Measurements from ENCODE around the gene OR5AU1.

DNA sequence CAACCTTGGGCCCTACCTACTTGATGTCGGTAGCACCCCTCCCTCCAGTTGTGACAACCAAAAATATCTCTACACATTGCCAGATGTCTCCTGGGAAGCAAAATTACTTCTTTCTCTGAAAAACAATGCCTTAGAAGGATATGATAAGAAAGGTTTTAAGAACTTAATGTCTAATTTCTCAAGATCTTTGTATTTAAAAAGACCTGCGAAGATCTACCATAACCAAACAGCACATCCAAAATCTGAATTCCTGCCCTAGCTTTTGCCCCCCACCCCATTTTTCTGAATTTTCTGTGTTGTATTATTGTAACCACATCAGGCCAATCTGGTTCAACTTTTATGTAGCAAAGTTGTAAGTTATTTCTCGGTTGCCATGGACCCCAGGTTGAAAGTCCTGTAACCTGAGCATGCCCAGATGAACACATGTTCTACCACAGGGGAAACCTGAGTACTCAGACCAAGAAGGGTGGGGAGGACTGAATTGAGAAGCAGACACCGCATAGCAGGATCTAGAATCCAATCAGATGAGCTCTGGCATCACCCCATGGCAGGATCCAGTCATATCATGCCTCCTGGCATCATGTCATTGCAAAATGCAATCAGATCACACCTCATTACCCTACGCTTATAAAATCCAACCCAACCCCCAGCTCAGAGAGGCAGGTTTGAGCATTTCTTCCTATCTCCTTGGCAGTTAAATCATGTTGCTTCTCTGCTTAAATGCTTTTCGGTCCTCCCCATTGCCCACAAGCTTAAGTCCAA is 46.3 kb downstream of the OR5AU1 start:
- no peak for TF ChIP-seq POLR2AphosphoS5 (IDR thresholded peaks at IDR 0.05; ENCODE audit: low read depth, low read length)
- no peak for TF ChIP-seq YY1 (IDR thresholded peaks at IDR 0.05; ENCODE audit: low read depth)
- TF ChIP-seq, protein P1, sequence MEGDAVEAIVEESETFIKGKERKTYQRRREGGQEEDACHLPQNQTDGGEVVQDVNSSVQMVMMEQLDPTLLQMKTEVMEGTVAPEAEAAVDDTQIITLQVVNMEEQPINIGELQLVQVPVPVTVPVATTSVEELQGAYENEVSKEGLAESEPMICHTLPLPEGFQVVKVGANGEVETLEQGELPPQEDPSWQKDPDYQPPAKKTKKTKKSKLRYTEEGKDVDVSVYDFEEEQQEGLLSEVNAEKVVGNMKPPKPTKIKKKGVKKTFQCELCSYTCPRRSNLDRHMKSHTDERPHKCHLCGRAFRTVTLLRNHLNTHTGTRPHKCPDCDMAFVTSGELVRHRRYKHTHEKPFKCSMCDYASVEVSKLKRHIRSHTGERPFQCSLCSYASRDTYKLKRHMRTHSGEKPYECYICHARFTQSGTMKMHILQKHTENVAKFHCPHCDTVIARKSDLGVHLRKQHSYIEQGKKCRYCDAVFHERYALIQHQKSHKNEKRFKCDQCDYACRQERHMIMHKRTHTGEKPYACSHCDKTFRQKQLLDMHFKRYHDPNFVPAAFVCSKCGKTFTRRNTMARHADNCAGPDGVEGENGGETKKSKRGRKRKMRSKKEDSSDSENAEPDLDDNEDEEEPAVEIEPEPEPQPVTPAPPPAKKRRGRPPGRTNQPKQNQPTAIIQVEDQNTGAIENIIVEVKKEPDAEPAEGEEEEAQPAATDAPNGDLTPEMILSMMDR (IDR thresholded peaks at IDR 0.05): no peak
- TF ChIP-seq TCF12 (IDR thresholded peaks at IDR 0.05): no peak
- TF ChIP-seq SIN3A (IDR thresholded peaks at IDR 0.05; ENCODE audit: borderline replicate concordance, low read depth, low read length): no peak
- no peak for TF ChIP-seq GABPA (IDR thresholded peaks at IDR 0.05; ENCODE audit: low read depth)
- TF ChIP-seq, protein P2, sequence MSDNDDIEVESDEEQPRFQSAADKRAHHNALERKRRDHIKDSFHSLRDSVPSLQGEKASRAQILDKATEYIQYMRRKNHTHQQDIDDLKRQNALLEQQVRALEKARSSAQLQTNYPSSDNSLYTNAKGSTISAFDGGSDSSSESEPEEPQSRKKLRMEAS (IDR thresholded peaks at IDR 0.05; ENCODE audit: low read depth): no peak
- TF ChIP-seq EP300 (IDR thresholded peaks at IDR 0.05; ENCODE audit: borderline replicate concordance in 1 of 2, low read depth in 1 of 2, low read length in 1 of 2): no peak
- TF ChIP-seq, protein P3, sequence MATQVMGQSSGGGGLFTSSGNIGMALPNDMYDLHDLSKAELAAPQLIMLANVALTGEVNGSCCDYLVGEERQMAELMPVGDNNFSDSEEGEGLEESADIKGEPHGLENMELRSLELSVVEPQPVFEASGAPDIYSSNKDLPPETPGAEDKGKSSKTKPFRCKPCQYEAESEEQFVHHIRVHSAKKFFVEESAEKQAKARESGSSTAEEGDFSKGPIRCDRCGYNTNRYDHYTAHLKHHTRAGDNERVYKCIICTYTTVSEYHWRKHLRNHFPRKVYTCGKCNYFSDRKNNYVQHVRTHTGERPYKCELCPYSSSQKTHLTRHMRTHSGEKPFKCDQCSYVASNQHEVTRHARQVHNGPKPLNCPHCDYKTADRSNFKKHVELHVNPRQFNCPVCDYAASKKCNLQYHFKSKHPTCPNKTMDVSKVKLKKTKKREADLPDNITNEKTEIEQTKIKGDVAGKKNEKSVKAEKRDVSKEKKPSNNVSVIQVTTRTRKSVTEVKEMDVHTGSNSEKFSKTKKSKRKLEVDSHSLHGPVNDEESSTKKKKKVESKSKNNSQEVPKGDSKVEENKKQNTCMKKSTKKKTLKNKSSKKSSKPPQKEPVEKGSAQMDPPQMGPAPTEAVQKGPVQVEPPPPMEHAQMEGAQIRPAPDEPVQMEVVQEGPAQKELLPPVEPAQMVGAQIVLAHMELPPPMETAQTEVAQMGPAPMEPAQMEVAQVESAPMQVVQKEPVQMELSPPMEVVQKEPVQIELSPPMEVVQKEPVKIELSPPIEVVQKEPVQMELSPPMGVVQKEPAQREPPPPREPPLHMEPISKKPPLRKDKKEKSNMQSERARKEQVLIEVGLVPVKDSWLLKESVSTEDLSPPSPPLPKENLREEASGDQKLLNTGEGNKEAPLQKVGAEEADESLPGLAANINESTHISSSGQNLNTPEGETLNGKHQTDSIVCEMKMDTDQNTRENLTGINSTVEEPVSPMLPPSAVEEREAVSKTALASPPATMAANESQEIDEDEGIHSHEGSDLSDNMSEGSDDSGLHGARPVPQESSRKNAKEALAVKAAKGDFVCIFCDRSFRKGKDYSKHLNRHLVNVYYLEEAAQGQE (IDR thresholded peaks at IDR 0.05; ENCODE audit: low read depth, low read length): no peak
- TF ChIP-seq, protein P4, sequence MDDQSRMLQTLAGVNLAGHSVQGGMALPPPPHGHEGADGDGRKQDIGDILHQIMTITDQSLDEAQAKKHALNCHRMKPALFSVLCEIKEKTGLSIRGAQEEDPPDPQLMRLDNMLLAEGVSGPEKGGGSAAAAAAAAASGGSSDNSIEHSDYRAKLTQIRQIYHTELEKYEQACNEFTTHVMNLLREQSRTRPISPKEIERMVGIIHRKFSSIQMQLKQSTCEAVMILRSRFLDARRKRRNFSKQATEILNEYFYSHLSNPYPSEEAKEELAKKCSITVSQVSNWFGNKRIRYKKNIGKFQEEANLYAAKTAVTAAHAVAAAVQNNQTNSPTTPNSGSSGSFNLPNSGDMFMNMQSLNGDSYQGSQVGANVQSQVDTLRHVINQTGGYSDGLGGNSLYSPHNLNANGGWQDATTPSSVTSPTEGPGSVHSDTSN (IDR thresholded peaks at IDR 0.05): no peak
- TF ChIP-seq SMC3 (IDR thresholded peaks at IDR 0.05; ENCODE audit: low read depth, low read length): no peak
- no peak for TF ChIP-seq JUND (IDR thresholded peaks at IDR 0.05)

All from SK-N-SH (cell line).